GM12878 (cell line): ENCODE data around the gene IMPACT. TPM values are rescaled to one million over a fixed set of nuclear protein-coding genes. Genes with fewer than 3 reads are reported as not detected.
A peak's percentile ranks its signal among the peaks of the same experiment; 100 is the strongest.

ENCODE experiments used
- ASH2L ChIP-seq: fragments of 300-600, 200-600 bp; sonication (generic); IDR thresholded peaks from 2 replicates; pipeline ENCODE4 v1.6.1; 2017; ENCODE audit warnings: low read depth, mild to moderate bottlenecking, borderline replicate concordance
- CBFB ChIP-seq: IDR thresholded peaks from 2 replicates; pipeline ENCODE4 v1.6.1; 2016; ENCODE audit warnings: antibody characterized with exemption, low read depth
- CBX5 ChIP-seq: sonication (generic); IDR thresholded peaks from 2 replicates; pipeline ENCODE4 v1.6.1; 2016; ENCODE audit warnings: low read depth, moderate library complexity, mild to moderate bottlenecking, inconsistent platforms
- CHD1 ChIP-seq: IDR thresholded peaks from 2 replicates; pipeline ENCODE4 v1.6.1; 2012; ENCODE audit warnings: low read depth, low read length, improper control_type of control experiment
- CREB1 ChIP-seq: IDR thresholded peaks from 2 replicates; pipeline ENCODE4 v1.6.1; 2012; ENCODE audit warnings: low read depth, mild to moderate bottlenecking, inconsistent platforms
- EGR1 ChIP-seq, 2 experiments: IDR thresholded peaks; 1 replicate in 1 of 2; 2 replicates in 1 of 2; pipeline ENCODE4 v1.6.1; 2011 to 2012; ENCODE audit warnings: low read depth in 2 of 2, low read length in 2 of 2, borderline replicate concordance in 1 of 2, mild to moderate bottlenecking in 1 of 2, moderate library complexity in 1 of 2
- FOXM1 ChIP-seq: IDR thresholded peaks from 2 replicates; pipeline ENCODE4 v1.6.1; 2012; ENCODE audit warnings: low read depth, mild to moderate bottlenecking, inconsistent platforms, low read length, moderate library complexity
- GABPA ChIP-seq: IDR thresholded peaks from 2 replicates; pipeline ENCODE4 v1.6.1; 2014; ENCODE audit warnings: antibody characterized with exemption, low read depth, mild to moderate bottlenecking, inconsistent platforms
- IKZF1 ChIP-seq: fragments of 450-650 bp; conservative IDR thresholded peaks from 2 replicates; pipeline ENCODE4 v1.6.1; 2017; ENCODE audit warnings: antibody characterized with exemption, mild to moderate bottlenecking
- IKZF2 ChIP-seq, 2 experiments: fragments of 450-650 bp; IDR thresholded peaks; 2 replicates each; pipeline ENCODE4 v1.6.1; 2017; ENCODE audit warnings: mild to moderate bottlenecking in 2 of 2, moderate library complexity in 2 of 2
- JUNB ChIP-seq: IDR thresholded peaks from 2 replicates; pipeline ENCODE4 v1.6.1; 2016; ENCODE audit warnings: antibody characterized with exemption, mild to moderate bottlenecking
- KDM1A ChIP-seq: fragments of 200-600 bp; sonication (generic); IDR thresholded peaks from 2 replicates; pipeline ENCODE4 v1.6.1; 2016; ENCODE audit warnings: borderline replicate concordance
- LARP7 ChIP-seq: fragments of 450-650 bp; IDR thresholded peaks from 2 replicates; pipeline ENCODE4 v1.6.1; 2017; ENCODE audit warnings: mild to moderate bottlenecking
- NBN ChIP-seq: fragments of 450-650 bp; IDR thresholded peaks from 2 replicates; pipeline ENCODE4 v1.6.1; 2016
- NR2C2 ChIP-seq: IDR thresholded peaks from 2 replicates; pipeline ENCODE4 v1.6.1; 2011; ENCODE audit warnings: borderline replicate concordance, low read depth; ENCODE audit not compliant: control insufficient read depth, insufficient read length
- NRF1 ChIP-seq: conservative IDR thresholded peaks from 2 replicates; pipeline ENCODE4 v1.6.1; 2011; ENCODE audit warnings: mild to moderate bottlenecking, low read depth, low read length, improper control_type of control experiment
- POLR2A ChIP-seq: IDR thresholded peaks from 2 replicates; pipeline ENCODE4 v1.6.1; 2011; ENCODE audit warnings: low read depth, mild to moderate bottlenecking, low read length
- PRDM15 ChIP-seq: fragments of 450-650 bp; formaldehyde crosslinking; IDR thresholded peaks from 2 replicates; pipeline ENCODE4 v1.4.0; 2020; ENCODE audit warnings: mild to moderate bottlenecking, moderate library complexity
- RFX5 ChIP-seq: IDR thresholded peaks from 2 replicates; pipeline ENCODE4 v1.6.1; 2011; ENCODE audit warnings: low read depth, low read length, improper control_type of control experiment
- RUNX3 ChIP-seq: IDR thresholded peaks from 2 replicates; pipeline ENCODE4 v1.6.1; 2012; ENCODE audit warnings: low read length, inconsistent platforms
- TCF12 ChIP-seq: IDR thresholded peaks from 2 replicates; pipeline ENCODE4 v1.6.1; 2011; ENCODE audit warnings: low read depth, mild to moderate bottlenecking, low read length
- YY1 ChIP-seq: IDR thresholded peaks from 2 replicates; pipeline ENCODE4 v1.6.1; 2011; ENCODE audit warnings: low read depth, mild to moderate bottlenecking, low read length
- ZNF687 ChIP-seq: fragments of 450-650 bp; IDR thresholded peaks from 2 replicates; pipeline ENCODE4 v1.6.1; 2017; ENCODE audit warnings: mild to moderate bottlenecking, moderate library complexity
- polyA plus RNA-seq, 11 experiments: library from polyadenylated mRNA; depleted of rRNA in 4 of 11; unstranded in 6 of 11; stranded (reverse) in 5 of 11; fragments of >200 nt; fragmentation: Nextera tagmentation in 4 of 11; fragmentation: Illumina TruSeq in 1 of 11; extraction: Ambion mirVana in 4 of 11; extraction: Trizol in 1 of 11; gene quantifications; 1 replicate in 1 of 11; 2 replicates in 10 of 11; pipeline versions ENCODE4 v1.2.1 to v1.2.3, GENCODE V29; 2011 to 2016; ENCODE audit warnings: inconsistent platforms in 2 of 11, missing spikeins in 2 of 11, low read depth in 1 of 11
- total RNA-seq, 4 experiments: library from RNA; depleted of rRNA in 3 of 4; stranded (reverse); fragments of >200 nt in 3 of 4; fragmentation: Illumina TruSeq in 1 of 4; extraction: Trizol in 1 of 4; gene quantifications; 2 replicates each; pipeline versions ENCODE4 v1.2.1 to v1.2.3, GENCODE V29; 2013 to 2021

The IMPACT gene
- total and polyA plus RNA-seq, 10 of the 15 experiments (the other 5 are each of a cell fraction or from before 2014, with no cell fraction given), result 0.10 to 0.84 (median 0.53) TPM

- TF ChIP-seq ZNF687 (0 out of 2 replicates have a peak, but pooled peaks have one; percentile 48), CHD1 (no peak), NR2C2 (peak; percentile 83), RUNX3 (no peak), JUNB (no peak), NRF1 (no peak), KDM1A (no peak), LARP7 (no peak), GABPA (peak; percentile 84), PRDM15 (CRISPR knock-in tag) (no peak), CBX5 (peak; percentile 40; the same call in 1 of the 2 replicates), CREB1 (no peak), YY1 (0 out of 2 replicates have a peak, but pooled peaks have one; percentile 12), IKZF1 (no peak), ASH2L (no peak), TCF12 (no peak), FOXM1 (no peak), IKZF2 (IDR thresholded peaks at IDR 0.05) (no peak), EGR1 (IDR thresholded peaks at IDR 0.05; ENCODE audit: borderline replicate concordance in 1 of 2, low read depth in 2 of 2, low read length in 2 of 2) (peak; percentile 26 to 68; a peak in 2 of 3 replicates), NBN (no peak), CBFB (no peak), RFX5 (no peak), POLR2A (peak; percentile 66)
Measured at GRCh38 chr18:24426398-24427294, at the start of gene IMPACT (continued).
